A549 (cell line): ENCODE results near the gene TRMT2A. TPM values are rescaled to one million over a fixed set of nuclear protein-coding genes. Genes with fewer than 3 reads are reported as not detected.

Experiments
- ATAC-seq, 2 experiments: fragments of 200-7000 bp in 1 of 2; fragments of >200 bp in 1 of 2; cut with Nextera tagmentation in 1 of 2; cut with Tn5 transposase in 1 of 2; 3 replicates each; pipeline versions ENCODE4 v1.8.0 to v1.9.1; 2018 to 2020; ENCODE audit warnings: mild to moderate bottlenecking in 1 of 2, moderate library complexity in 1 of 2
- CTCF ChIA-PET: fragments of 300-600 bp; sonication (Branson Sonifier 250); formaldehyde crosslinking; extraction: SDS; loops from one replicate; lab custom pipeline; 2021; ENCODE audit warnings: antibody characterized with exemption, inconsistent platforms; lab: Yijun Ruan, JAX
- POLR2A ChIA-PET: fragments of 350-600 bp; formaldehyde crosslinking; extraction: SDS; loops from one replicate; lab custom pipeline; 2021; ENCODE audit warnings: antibody characterized with exemption, inconsistent platforms; lab: Yijun Ruan, JAX
- DNase-seq, 2 experiments: peaks; one replicate each; pipeline versions ENCODE4 v3.0.0 to v3.0.0-alpha.2; 2011 to 2016; ENCODE audit warnings: low read depth in 1 of 2, low spot score in 1 of 2
- FAIRE-seq: peaks from 2 replicates; lab custom pipeline; 2011; peaks lifted over from hg19 to GRCh38; lab: Jason Lieb, UNC
- H3K27ac ChIP-seq, 2 experiments: fragments of >200 bp; sonication (Bioruptor Twin); formaldehyde crosslinking; 3 replicates each; pipeline ENCODE4 v1.5.1; 2016 to 2017
- H3K4me1 ChIP-seq: fragments of >200 bp; sonication (Bioruptor Twin); formaldehyde crosslinking; 3 replicates; pipeline ENCODE4 v1.6.1; 2016
- H3K4me2 ChIP-seq: fragments of >200 bp; sonication (Bioruptor Twin); formaldehyde crosslinking; 3 replicates; pipeline ENCODE4 v1.6.1; 2016
- H3K4me3 ChIP-seq: fragments of >200 bp; sonication (Bioruptor Twin); formaldehyde crosslinking; 3 replicates; pipeline ENCODE4 v1.5.1; 2016
- H3K9me3 ChIP-seq: fragments of >200 bp; sonication (Bioruptor Twin); formaldehyde crosslinking; 3 replicates; pipeline ENCODE4 v1.6.1; 2016
- ATOH8 ChIP-seq: fragments of 250-450 bp; sonication (Bioruptor Pico); IDR thresholded peaks from 2 replicates; pipeline ENCODE4 v1.5.0; 2020; ENCODE audit warnings: low read depth, mild to moderate bottlenecking, moderate library complexity
- BCL3 ChIP-seq: fragments of >200 bp; sonication (Bioruptor Twin); formaldehyde crosslinking; IDR thresholded peaks from 3 replicates; pipeline ENCODE4 v1.6.1; 2016
- CTCF ChIP-seq: fragments of >200 bp; sonication (Bioruptor Twin); formaldehyde crosslinking; IDR thresholded peaks from 3 replicates; pipeline ENCODE4 v1.5.1; 2016
- ESRRA ChIP-seq: fragments of 150-350 bp; IDR thresholded peaks from 2 replicates; pipeline ENCODE4 v1.6.1; 2014; ENCODE audit warnings: mild to moderate bottlenecking, low read length, borderline replicate concordance
- FOSB ChIP-seq: fragments of 250-450 bp; sonication (Bioruptor Pico); IDR thresholded peaks from 2 replicates; pipeline ENCODE4 v1.5.0; 2020; ENCODE audit warnings: mild to moderate bottlenecking, moderate library complexity
- FOSL2 ChIP-seq, 2 experiments: fragments of 450-650 bp in 1 of 2; fragments of >200 bp in 1 of 2; sonication (Bioruptor Twin) in 1 of 2; formaldehyde crosslinking; IDR thresholded peaks; 2 replicates each; pipeline versions ENCODE4 v1.5.0 to v1.6.1; 2016 to 2020; ENCODE audit warnings: mild to moderate bottlenecking in 1 of 2, moderate library complexity in 1 of 2
- FOXS1 ChIP-seq: fragments of 250-450 bp; sonication (Bioruptor Pico); IDR thresholded peaks from 2 replicates; pipeline ENCODE4 v1.5.0; 2020; ENCODE audit warnings: mild to moderate bottlenecking, moderate library complexity
- HES2 ChIP-seq: fragments of >200 bp; sonication (Bioruptor Twin); formaldehyde crosslinking; IDR thresholded peaks from 2 replicates; pipeline ENCODE4 v1.6.1; 2016
- HMGXB4 ChIP-seq: fragments of 250-450 bp; sonication (Bioruptor Pico); IDR thresholded peaks from 2 replicates; pipeline ENCODE4 v1.5.0; 2021; ENCODE audit warnings: mild to moderate bottlenecking, moderate library complexity, borderline replicate concordance
- HOXB13 ChIP-seq: fragments of 250-450 bp; sonication (Bioruptor Pico); IDR thresholded peaks from 2 replicates; pipeline ENCODE4 v1.5.0; 2020; ENCODE audit warnings: low read depth, mild to moderate bottlenecking, moderate library complexity
- JUNB ChIP-seq: fragments of >200 bp; sonication (Bioruptor Twin); formaldehyde crosslinking; IDR thresholded peaks from 2 replicates; pipeline ENCODE4 v1.6.1; 2016
- KDM1A ChIP-seq: fragments of 200-600 bp; sonication (generic); IDR thresholded peaks from 2 replicates; pipeline ENCODE4 v1.6.1; 2016; ENCODE audit warnings: low read depth, mild to moderate bottlenecking
- MAX ChIP-seq: IDR thresholded peaks from 2 replicates; pipeline ENCODE4 v1.6.1; 2012
- MYC ChIP-seq: IDR thresholded peaks from 2 replicates; pipeline ENCODE4 v1.6.1; 2012; ENCODE audit warnings: mild to moderate bottlenecking, inconsistent platforms, low read length, improper control_type of control experiment, borderline replicate concordance
- NPAS2 ChIP-seq: fragments of 250-450 bp; sonication (Bioruptor Pico); IDR thresholded peaks from 2 replicates; pipeline ENCODE4 v1.8.0; 2022; ENCODE audit warnings: mild to moderate bottlenecking, moderate library complexity, borderline replicate concordance
- NR3C1 ChIP-seq: fragments of >200 bp; sonication (Bioruptor Twin); formaldehyde crosslinking; IDR thresholded peaks from 3 replicates; pipeline ENCODE4 v1.6.1; 2017
- PBX3 ChIP-seq: IDR thresholded peaks from 2 replicates; pipeline ENCODE4 v1.6.1; 2012
- POLR2A ChIP-seq: IDR thresholded peaks from 2 replicates; pipeline ENCODE4 v1.6.1; 2012; ENCODE audit warnings: mild to moderate bottlenecking, low read length
- POLR2AphosphoS2 ChIP-seq: conservative IDR thresholded peaks from 2 replicates; pipeline ENCODE4 v1.6.1; 2012; ENCODE audit warnings: low read length, improper control_type of control experiment, inconsistent platforms
- RAD21 ChIP-seq, 2 experiments: fragments of >200 bp in 1 of 2; sonication (Bioruptor Twin) in 1 of 2; formaldehyde crosslinking in 1 of 2; IDR thresholded peaks in 1 of 2; conservative IDR thresholded peaks in 1 of 2; 2 replicates in 1 of 2; 3 replicates in 1 of 2; pipeline ENCODE4 v1.6.1; 2012 to 2018; ENCODE audit warnings: inconsistent platforms in 1 of 2
- REST ChIP-seq: fragments of 200-600 bp; sonication (generic); IDR thresholded peaks from 2 replicates; pipeline ENCODE4 v1.6.1; 2016; ENCODE audit warnings: antibody characterized with exemption, mild to moderate bottlenecking, moderate library complexity
- RNF2 ChIP-seq: fragments of 200-600 bp; sonication (generic); IDR thresholded peaks from 2 replicates; pipeline ENCODE4 v1.6.1; 2016; ENCODE audit warnings: low read depth, mild to moderate bottlenecking, antibody characterized with exemption, moderate library complexity, borderline replicate concordance
- SMC3 ChIP-seq: fragments of >200 bp; sonication (Bioruptor Twin); formaldehyde crosslinking; IDR thresholded peaks from 3 replicates; pipeline ENCODE4 v1.6.1; 2018; ENCODE audit warnings: inconsistent platforms
- TFCP2L1 ChIP-seq: fragments of 250-450 bp; sonication (Bioruptor Pico); IDR thresholded peaks from 2 replicates; pipeline ENCODE4 v1.5.0; 2021; ENCODE audit warnings: mild to moderate bottlenecking
- TP53 ChIP-seq: fragments of 250-450 bp; sonication (Bioruptor Pico); IDR thresholded peaks from 2 replicates; pipeline ENCODE4 v1.5.0; 2021; ENCODE audit warnings: mild to moderate bottlenecking, moderate library complexity
- ZSCAN20 ChIP-seq: fragments of 250-450 bp; sonication (Bioruptor Pico); IDR thresholded peaks from 2 replicates; pipeline ENCODE4 v1.8.0; 2022; ENCODE audit warnings: mild to moderate bottlenecking, moderate library complexity
- whole genome bisulfite sequencing: methylation state at CpG from one replicate; pipeline ENCODE4 v1.1.6; 2017; ENCODE audit errors: missing lambda C conversion rate; 5-methylcytosine and 5-hydroxymethylcytosine counted together
- polyA plus RNA-seq, 4 experiments: library from polyadenylated mRNA; depleted of rRNA in 3 of 4; stranded (reverse); fragments of >200 nt; fragmentation: RNase III in 1 of 4; extraction: RNeasy Plus Mini Kit Qiagen cat#74134 plus additional on column Dnase treatment in 1 of 4; gene quantifications; 2 replicates in 3 of 4; 3 replicates in 1 of 4; pipeline ENCODE4 v1.2.3, GENCODE V29; 2011 to 2017

Gene TRMT2A
- polyA plus RNA-seq, 2 of the 4 experiments (the other 2 are of a cell fraction) = 12.3 to 28.8 TPM

- TF ChIP-seq HOXB13 (CRISPR knock-in tag) = no peak
Observed at GRCh38 chr22:20129747-20130014, 12.7 kb upstream of the TRMT2A start (continued).

GRCh38 chr22:20128902-20129746 is 12.1 kb upstream of the TRMT2A start:
- POLR2A ChIA-PET = no interaction called here
- 65% methylated on average over 11 of the region's 18 CpGs for WGBS
- ATAC-seq (peak; percentile 15 to 59; a peak in 3 of 6 replicates), FAIRE-seq (no peak), DNase-seq (peak in 1 of 2 experiments; percentile 46)
- Histone ChIP-seq H3K27ac (no peak overlapping the region), H3K9me3 (no peaks in the 10 kb centered on the region), H3K4me1 (peaks cover 7% of the 10 kb centered on the region; the same call in 1 of the 3 replicates), H3K4me2 (no peak overlapping the region), H3K4me3 (no peak overlapping the region)
- CTCF ChIA-PET = interaction anchor here (0.7 to 1.3 kb wide), 4 partner anchors 9 to 22 kb away, joined by 3 to 5 read pairs (median 4); partner anchors contain the start of gene RANBP1
- TF ChIP-seq ATOH8 (CRISPR knock-in tag) (no peak), MYC (no peak), TP53 (CRISPR knock-in tag) (no peak), REST (no peak), MAX (0 out of 2 replicates have a peak, but pooled peaks have one; percentile 13), SMC3 (no peak), NPAS2 (CRISPR knock-in tag) (no peak), FOXS1 (CRISPR knock-in tag) (no peak), POLR2AphosphoS2 (peak; percentile 79; the same call in 1 of the 2 replicates), RNF2 (no peak), HES2 (no peak), FOSL2 (IDR thresholded peaks at IDR 0.05) (no peak), FOSL2 (CRISPR knock-in tag; IDR thresholded peaks at IDR 0.05) (no peak), ESRRA (no peak), KDM1A (no peak), POLR2A (no peak), NR3C1 (no peak), ZSCAN20 (CRISPR knock-in tag) (no peak), FOSB (CRISPR knock-in tag) (no peak), BCL3 (no peak), HMGXB4 (no peak), TFCP2L1 (CRISPR knock-in tag) (no peak), RAD21 (conservative IDR thresholded peaks at IDR 0.05 in 1 of 2, IDR thresholded peaks at IDR 0.05 in 1 of 2) (peak in 1 of 2 experiments; percentile 27; a peak in 2 of 5 replicates), PBX3 (no peak), CTCF (peak; percentile 27; the same call in 1 of the 3 replicates), JUNB (no peak)
